Activated naive CD4-positive, alpha-beta T cell treated with Interleukin-2 at 50 U/mL for 16 hours (primary cell): ENCODE results near the gene SEZ6L.
A peak's percentile ranks its signal among the peaks of the same experiment; 100 is the strongest.
"Not testable (repeated sequence)": the region's sequence is repeated elsewhere in the genome, so short reads cannot be mapped to it uniquely, and the experiment has no call there.

Source experiments
- DNase-seq: peaks from one replicate; pipeline ENCODE4 v3.0.0-alpha.2; 2020

Gene SEZ6L

GRCh38 chr22:26393929-26394328, 224.7 kb downstream of the SEZ6L start:
- no peak for DNase-seq

GRCh38 chr22:26394777-26395176, 225.5 kb downstream of the SEZ6L start:
- no peak for DNase-seq

DNA sequence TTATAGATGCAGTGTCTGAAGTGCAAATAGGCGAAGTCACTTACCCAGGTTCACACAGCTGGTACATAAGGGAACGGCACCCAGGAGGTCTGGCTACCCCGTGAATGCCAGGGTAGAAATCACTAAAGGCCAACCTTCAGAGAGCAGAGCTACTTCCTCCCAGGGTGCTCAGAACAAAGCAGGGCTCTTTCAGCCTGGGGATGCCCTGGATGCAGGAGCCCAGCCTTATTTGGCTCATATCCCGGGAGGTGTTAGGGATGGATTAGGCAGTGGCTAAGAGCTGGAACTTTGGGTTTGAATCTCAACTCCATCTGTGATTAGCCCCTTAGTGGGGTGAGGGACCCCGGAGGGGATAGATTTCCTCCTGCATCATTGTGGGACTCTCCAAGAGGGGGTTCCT, 226.7 kb downstream of the SEZ6L start:
- DNase-seq, result no peak

GRCh38 chr22:26398741-26399153, 229.5 kb downstream of the SEZ6L start:
- peak; percentile 63 for DNase-seq

DNA sequence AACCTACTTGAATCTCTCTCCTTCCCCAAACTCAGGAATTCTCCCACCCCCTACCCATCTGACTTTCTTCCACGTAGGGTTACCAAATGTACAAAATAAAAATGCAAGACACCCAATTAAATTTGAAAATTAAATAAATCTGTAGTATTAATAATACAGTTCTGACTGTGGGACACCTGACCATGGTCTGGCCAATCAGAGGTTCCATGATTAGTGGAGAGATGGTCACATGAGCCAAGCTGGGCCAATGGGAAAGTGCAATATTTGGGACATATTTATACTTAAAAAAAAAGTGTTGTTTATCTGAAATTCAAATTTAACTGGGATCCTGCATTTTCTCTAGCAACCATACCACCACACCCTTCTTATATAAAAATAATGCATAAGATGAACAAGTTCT, 230.0 kb downstream of the SEZ6L start:
- DNase-seq, result no peak

DNA sequence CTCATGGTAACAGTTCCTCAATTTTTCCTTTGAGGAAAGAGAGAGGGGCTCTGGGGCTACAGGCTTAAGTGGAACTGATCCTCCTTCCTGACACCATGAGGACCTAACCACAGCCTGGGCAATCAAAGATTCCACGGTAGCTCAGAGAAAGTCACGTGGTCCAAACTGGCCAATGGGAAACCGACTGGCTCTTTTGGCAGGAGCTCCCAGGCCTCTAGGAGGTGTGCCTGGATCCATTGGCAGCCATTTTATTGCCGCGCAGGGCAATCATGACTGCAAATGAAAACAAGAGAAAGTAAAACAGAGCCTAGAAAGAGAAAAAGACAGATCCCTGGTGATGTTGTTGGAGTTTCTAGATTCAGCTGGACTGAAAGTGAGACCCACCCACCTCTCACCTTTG, 232.5 kb downstream of the SEZ6L start:
- DNase-seq, result no peak

GRCh38 chr22:26404851-26405421, 235.7 kb downstream of the SEZ6L start:
- DNase-seq, result no peak

- DNase-seq, result no peak
Measured at GRCh38 chr22:26406118-26406517, 236.9 kb downstream of the SEZ6L start.

DNA sequence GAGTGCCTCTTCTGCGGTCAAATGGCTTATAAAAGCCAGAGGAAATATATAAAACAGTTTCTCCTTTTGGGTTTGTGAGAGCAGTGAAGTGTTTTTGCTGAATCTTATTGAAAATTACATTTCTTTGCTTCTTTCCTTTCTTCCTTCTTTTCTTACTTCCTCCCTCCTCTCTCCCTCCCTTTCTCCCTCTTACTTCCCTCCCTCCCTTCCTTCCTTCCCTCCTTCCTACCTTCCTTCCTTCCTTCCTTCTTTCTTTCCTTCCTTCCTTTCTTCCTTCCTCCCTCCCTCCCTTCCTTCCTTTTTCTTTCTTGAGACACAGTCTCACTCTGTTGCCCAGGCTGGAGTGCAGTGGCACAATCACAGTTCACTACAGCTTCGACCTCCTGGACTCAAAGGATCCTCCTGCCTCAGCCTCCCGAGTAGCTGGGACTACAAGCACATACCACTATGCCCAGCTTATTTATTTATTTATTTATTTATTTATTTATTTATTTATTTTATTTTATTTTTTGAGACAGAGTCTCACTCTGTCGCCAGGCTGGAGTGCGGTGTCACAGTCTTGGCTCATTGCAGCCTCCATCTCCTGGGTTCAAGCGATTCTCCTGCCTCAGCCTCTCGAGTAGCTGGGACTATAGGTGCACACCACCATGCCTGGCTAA, 239.4 kb downstream of the SEZ6L start:
- DNase-seq, result not testable (repeated sequence)

DNA sequence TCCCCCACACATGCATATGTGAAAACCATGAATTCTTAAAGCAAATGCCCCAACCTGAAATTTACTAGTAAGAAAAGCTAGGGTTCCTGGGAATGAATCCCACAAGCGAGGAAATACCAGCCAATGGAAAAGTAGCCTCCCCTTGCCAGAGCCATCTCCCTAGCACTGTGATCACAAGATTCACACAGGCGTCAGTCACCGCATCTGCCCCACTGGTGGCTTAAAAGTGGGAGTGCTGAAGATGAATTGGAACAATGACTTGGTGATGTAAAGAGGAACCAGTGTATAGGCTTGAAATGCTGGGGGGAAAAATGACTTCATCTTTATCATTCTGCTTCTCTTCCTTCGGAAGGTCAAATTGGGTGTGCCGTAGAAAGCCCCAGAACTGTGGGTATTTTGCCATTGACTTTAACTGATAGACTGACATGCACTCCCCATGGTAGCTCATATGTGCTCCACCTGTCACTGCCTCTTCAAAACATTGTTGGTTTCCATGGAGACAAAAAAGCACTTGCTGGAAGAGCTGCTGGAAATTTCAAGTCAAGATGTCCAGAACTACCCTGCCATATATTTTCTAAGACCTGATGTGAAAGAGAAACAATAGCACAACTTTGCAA, 240.6 kb downstream of the SEZ6L start:
- DNase-seq, result no peak

GRCh38 chr22:26410386-26410785, 241.1 kb downstream of the SEZ6L start:
- DNase-seq, result no peak

GRCh38 chr22:26414347-26414746, 245.1 kb downstream of the SEZ6L start:
- no peak for DNase-seq

GRCh38 chr22:26416256-26416655, 247.0 kb downstream of the SEZ6L start:
- DNase-seq, result no peak

- DNase-seq, result no peak
Measured at GRCh38 chr22:26416670-26417276, 247.5 kb downstream of the SEZ6L start.

DNA sequence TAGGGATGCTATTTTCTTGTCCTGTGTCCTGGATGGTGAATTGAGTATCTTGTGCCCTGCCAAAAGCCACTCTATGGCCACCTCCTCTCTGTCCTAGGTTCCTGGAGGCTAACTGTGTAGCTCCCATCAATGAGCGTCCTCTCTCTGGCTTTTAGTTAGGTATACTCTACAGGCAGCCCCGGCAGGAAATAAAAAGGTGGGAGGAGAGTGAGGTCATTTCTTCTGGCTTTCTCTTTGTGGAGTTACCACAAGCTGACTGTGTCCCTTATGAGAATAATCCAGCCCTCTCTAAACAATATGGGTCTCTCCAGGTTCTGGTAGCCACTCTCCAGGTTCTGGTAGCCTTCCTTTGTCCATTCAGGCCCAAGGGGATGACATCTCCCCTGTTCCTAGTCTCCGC, 248.1 kb downstream of the SEZ6L start:
- DNase-seq, result no peak

DNA sequence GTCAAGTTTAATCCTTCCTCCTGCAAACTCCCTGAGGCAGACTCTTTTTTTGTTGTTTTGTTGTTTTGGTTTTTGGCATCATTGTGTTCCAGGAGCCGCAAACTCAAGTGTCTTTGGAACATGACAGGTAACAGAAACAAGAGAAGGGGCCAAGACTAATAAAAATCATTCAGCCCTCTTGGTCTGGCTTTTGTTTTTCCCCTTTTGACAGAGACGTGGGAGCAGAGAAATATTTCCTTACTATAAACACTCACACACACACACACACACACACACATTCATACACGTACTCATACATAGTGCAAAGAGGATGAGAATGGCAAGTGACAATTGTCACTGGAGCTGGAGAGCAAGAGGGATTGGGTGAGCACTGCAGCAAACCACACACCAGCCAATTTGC, 249.4 kb downstream of the SEZ6L start:
- DNase-seq, result no peak

DNA sequence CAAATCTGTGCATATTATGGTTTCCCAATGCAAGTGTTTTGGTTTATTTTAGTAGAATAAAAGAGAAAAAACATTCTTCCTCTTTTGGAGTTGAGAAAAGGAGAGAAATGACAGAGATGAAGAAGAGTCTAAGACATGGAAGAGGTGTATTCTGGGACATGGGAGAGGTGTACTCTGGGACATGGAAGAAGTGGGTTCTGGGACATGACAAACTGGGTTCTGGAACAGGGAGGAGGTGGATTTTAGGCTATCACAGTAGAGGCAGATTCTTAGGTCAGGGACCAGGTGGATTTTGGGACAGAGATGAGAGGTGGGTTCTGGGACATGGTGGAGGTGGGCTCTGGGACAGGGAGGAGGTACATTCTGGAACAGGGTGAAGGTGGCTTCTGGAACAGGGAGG, 257.7 kb downstream of the SEZ6L start:
- DNase-seq, result no peak

- DNase-seq, result peak; percentile 85
Measured at GRCh38 chr22:26428515-26429457, 259.5 kb downstream of the SEZ6L start, which contains the start of gene ASPHD2. TSS of gene ASPHD2 (plus strand) at chr22:26429260. CDS start at chr22:26433616, 4,356 bp downstream.

DNA sequence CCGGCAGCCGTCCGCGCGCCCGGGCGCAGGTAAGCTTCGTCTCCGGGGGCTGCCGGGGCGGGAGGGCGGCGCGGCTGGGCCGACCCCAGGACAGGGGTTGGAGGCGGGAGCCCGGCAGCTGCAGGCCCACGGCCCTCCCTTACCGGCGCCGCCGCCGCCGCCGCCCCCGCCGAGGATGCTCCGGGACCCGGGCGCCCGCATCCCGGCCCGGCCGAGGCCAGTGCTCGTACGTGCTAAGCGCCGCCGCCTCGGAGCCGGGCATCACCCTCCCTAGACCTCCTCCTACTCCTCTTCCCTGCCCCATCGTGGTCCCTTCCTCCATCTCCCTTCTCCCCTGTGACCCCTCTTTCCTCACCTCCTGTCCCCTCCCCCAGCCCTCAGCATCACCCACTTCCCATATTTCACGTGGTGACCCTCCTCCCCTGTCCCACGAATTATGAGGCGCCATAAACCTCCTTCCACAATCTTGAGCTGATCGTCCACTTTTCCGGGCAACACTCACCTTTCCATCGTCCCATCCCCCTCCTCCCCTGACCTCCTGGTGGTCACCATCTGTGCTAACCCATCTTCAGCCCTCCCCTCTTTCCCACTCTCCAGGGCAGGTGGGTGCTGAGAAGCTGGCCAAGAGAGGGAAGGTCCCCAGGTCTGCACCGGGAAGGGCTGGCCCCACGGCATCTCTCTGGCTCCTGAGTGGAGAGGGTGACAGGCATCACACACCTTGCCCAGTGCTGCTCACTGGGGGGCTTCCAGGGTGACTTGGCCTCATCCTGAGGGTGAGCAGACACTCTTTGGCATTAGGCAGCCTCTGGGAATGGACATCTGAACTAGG, 260.4 kb downstream of the SEZ6L start:
- no peak for DNase-seq

- no peak for DNase-seq
Measured at GRCh38 chr22:26430600-26430999, 261.3 kb downstream of the SEZ6L start.

DNA sequence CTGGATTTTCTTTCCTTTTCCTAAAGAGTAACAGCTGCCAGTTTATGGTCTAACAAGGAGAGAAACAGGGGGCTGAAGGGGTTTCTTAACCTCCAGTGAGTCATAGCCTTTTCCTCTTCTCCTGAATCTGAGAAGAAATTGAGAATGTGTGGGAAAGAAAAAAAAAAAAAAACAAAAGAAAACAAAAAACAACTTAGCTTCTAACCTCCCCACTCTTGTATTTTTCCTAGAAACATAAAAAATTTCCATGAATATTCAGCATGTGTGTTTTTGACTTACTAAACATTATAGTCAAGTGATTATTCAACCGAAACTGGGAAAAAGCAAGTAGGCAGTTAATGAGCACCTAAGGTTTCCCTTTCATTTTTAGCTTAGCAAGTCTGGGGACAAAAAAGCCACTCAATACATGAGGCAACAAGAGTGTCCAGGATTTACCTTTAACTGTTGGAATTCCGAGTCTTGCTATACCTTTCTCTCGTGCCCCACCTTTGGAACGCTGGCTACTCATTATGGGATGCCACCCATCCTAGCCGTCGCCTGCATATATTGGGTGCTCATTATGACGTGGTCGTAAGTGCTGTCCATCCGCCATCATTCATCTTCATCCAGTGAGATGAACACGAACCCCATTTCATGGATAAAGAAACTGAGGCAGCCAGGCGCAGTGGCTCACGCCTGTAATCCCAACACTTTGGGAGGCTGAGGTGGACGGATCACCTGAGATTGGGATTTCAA, 262.2 kb downstream of the SEZ6L start:
- DNase-seq, result no peak
